ENCODE measurements around the gene FBXO40.

The FBXO40 gene

GRCh38 chr3:121667333-121667732 is 74.2 kb downstream of the FBXO40 start:
- no peak for DNase-seq

- DNase-seq, result no peak
Observed at GRCh38 chr3:121670676-121671075, 77.5 kb downstream of the FBXO40 start.

GRCh38 chr3:121677141-121677540 is 84.0 kb downstream of the FBXO40 start:
- DNase-seq, result no peak

Measured in DMS79 treated with DMSO at 0.1 percent for 48 hours (cell line).